PC-3 (cell line): ENCODE results near the gene FEN1. TPM values are rescaled to one million over a fixed set of nuclear protein-coding genes. Genes with fewer than 3 reads are reported as not detected.

Experiments used
- ATAC-seq: fragments of 200-7000 bp; cut with Tn5 transposase; 2 replicates; pipeline ENCODE4 v1.9.1; 2020; ENCODE audit warnings: mild to moderate bottlenecking, moderate library complexity
- BruUV-seq: library from RNA; stranded (reverse); fragments of 400-500 nt; replicated peaks from 2 replicates; lab custom pipeline; 2021; lab: Mats Ljungman, UMichigan
- CTCF ChIA-PET: fragments of 300-600 bp; sonication (Branson Sonifier 250); formaldehyde crosslinking; loops from one replicate; lab custom pipeline; 2022; ENCODE audit warnings: antibody characterized with exemption; lab: Charles Lee
- POLR2A ChIA-PET: fragments of 300-600 bp; sonication (Branson Sonifier 250); formaldehyde crosslinking; loops from one replicate; lab custom pipeline; 2022; ENCODE audit warnings: antibody characterized with exemption; ENCODE audit not compliant: unreplicated experiment; lab: Charles Lee
- DNase-seq: peaks from one replicate; pipeline ENCODE4 v3.0.0-alpha.2; 2015
- H2AFZ ChIP-seq: fragments of 300-600 bp; sonication (generic); 2 replicates; pipeline ENCODE4 v1.6.0; 2016; ENCODE audit warnings: antibody characterized with exemption, low read length
- H3F3A ChIP-seq: fragments of 300-600 bp; sonication (generic); one replicate; pipeline ENCODE4 v1.6.0; 2017; ENCODE audit warnings: antibody characterized with exemption, low read length, control low read depth, mild to moderate bottlenecking; ENCODE audit not compliant: unreplicated experiment
- H3K27ac ChIP-seq: fragments of 300-600 bp; sonication (generic); 2 replicates; pipeline ENCODE4 v1.5.1; 2016; ENCODE audit warnings: mild to moderate bottlenecking, low read length
- H3K27me3 ChIP-seq: fragments of 300-600 bp; sonication (generic); 2 replicates; pipeline ENCODE4 v1.6.1; 2016; ENCODE audit warnings: low read length, mixed read lengths
- H3K36me3 ChIP-seq: fragments of 300-600 bp; sonication (generic); 2 replicates; pipeline ENCODE4 v1.6.1; 2016; ENCODE audit warnings: low read depth, mixed run types, low read length, mixed read lengths
- H3K4me1 ChIP-seq: fragments of 300-600 bp; sonication (generic); 2 replicates; pipeline ENCODE4 v1.5.1; 2016; ENCODE audit warnings: low read length; ENCODE audit not compliant: insufficient read depth
- H3K4me2 ChIP-seq: fragments of 300-600 bp; sonication (generic); 2 replicates; pipeline ENCODE4 v1.6.0; 2016; ENCODE audit warnings: low read length
- H3K4me3 ChIP-seq: fragments of 300-600 bp; sonication (generic); 2 replicates; pipeline ENCODE4 v1.5.1; 2016; ENCODE audit warnings: mild to moderate bottlenecking, low read length, mixed read lengths
- H3K79me2 ChIP-seq: fragments of 300-600 bp; sonication (generic); 2 replicates; pipeline ENCODE4 v1.6.1; 2017; ENCODE audit warnings: low read length, mixed read lengths
- H3K9ac ChIP-seq: fragments of 300-600 bp; sonication (generic); 2 replicates; pipeline ENCODE4 v1.6.0; 2016; ENCODE audit warnings: mild to moderate bottlenecking, low read length
- H3K9me2 ChIP-seq: fragments of 300-600 bp; sonication (generic); replicated peaks from 2 replicates; pipeline ENCODE4 v1.6.1; 2016; ENCODE audit warnings: mixed run types, low read length, mixed read lengths
- H3K9me3 ChIP-seq: fragments of 300-600 bp; sonication (generic); 2 replicates; pipeline ENCODE4 v1.6.1; 2016; ENCODE audit warnings: low read length, mixed read lengths
- H4K20me1 ChIP-seq: fragments of 300-600 bp; sonication (generic); 2 replicates; pipeline ENCODE4 v1.6.1; 2016; ENCODE audit warnings: low read length, mixed read lengths
- CTCF ChIP-seq: fragments of 300-600 bp; sonication (generic); conservative IDR thresholded peaks from 2 replicates; pipeline ENCODE4 v1.5.1; 2017; ENCODE audit warnings: antibody characterized with exemption, low read depth, mild to moderate bottlenecking, low read length
- EZH2 ChIP-seq: fragments of 300-600 bp; sonication (generic); IDR thresholded peaks from one replicate; pipeline ENCODE4 v1.6.1; 2017; ENCODE audit warnings: antibody characterized with exemption, mild to moderate bottlenecking, low read length; ENCODE audit not compliant: unreplicated experiment
- EZH2phosphoT487 ChIP-seq: fragments of 300-600 bp; sonication (generic); IDR thresholded peaks from 2 replicates; pipeline ENCODE4 v1.6.1; 2018; ENCODE audit warnings: mild to moderate bottlenecking, antibody characterized with exemption, low read length, borderline replicate concordance
- intact Hi-C: fragments of 100-400 bp; cut with micrococcal nuclease; formaldehyde crosslinking; loops from 2 replicates; pipeline ENCODE4 v1.9.0; 2023
- total RNA-seq: library from RNA; depleted of rRNA; stranded (reverse); fragments of >200 nt; gene quantifications from 2 replicates; pipeline ENCODE4 v1.2.3, GENCODE V29; 2014

Gene FEN1
- total RNA-seq, 1 experiment from 2014 or later = 132 TPM

- Histone ChIP-seq H2AFZ (0 out of 2 replicates have a peak overlapping the region, but pooled peaks have one; percentile 41), H3K36me3 (no peaks in the 10 kb centered on the region), H3K4me1 (no peaks in the 10 kb centered on the region), H3K79me2 (no peaks in the 10 kb centered on the region), H3K4me3 (no peak overlapping the region), H3K27ac (no peak overlapping the region), H3K27me3 (no peaks in the 10 kb centered on the region), H3F3A (no peaks in the 10 kb centered on the region), H3K9me3 (no peaks in the 10 kb centered on the region), H3K4me2 (no peak overlapping the region), H3K9me2 (no peaks in the 10 kb centered on the region), H3K9ac (no peak overlapping the region), H4K20me1 (no peaks in the 10 kb centered on the region)
- TF ChIP-seq CTCF (no peak), EZH2 (no peak), EZH2phosphoT487 (no peak)
- CTCF ChIA-PET = interaction anchor here (0.6 kb wide), 1 partner anchor 20 kb away, joined by 3 read pairs; no protein-coding TSS in a partner anchor
- intact Hi-C loops = no loop called here
- ATAC-seq (peak; percentile 44), DNase-seq (no peak)
- POLR2A ChIA-PET = no interaction called here
- BruUV-seq = no TSS peak
These were observed 15.2 kb upstream of the FEN1 start for GRCh38 chr11:61777234-61778090.

GRCh38 chr11:61778357-61778886 is 14.3 kb upstream of the FEN1 start:
- no peaks in the 10 kb centered on the region for H3F3A ChIP-seq
- H3K36me3 ChIP-seq = no peaks in the 10 kb centered on the region
- no peaks in the 10 kb centered on the region for H3K27me3 ChIP-seq
- H4K20me1 ChIP-seq = no peaks in the 10 kb centered on the region
- intact Hi-C loops = no loop called here
- no TSS peak for BruUV-seq
- ChIA-PET CTCF (no interaction called here), POLR2A (no interaction called here)
- H3K4me1 ChIP-seq = no peaks in the 10 kb centered on the region
- ATAC-seq (no peak), DNase-seq (no peak)
- H3K9ac ChIP-seq = no peak overlapping the region
- no peaks in the 10 kb centered on the region for H3K9me3 ChIP-seq
- no peak overlapping the region for H2AFZ ChIP-seq
- no peak overlapping the region for H3K27ac ChIP-seq
- no peaks in the 10 kb centered on the region for H3K79me2 ChIP-seq
- no peak overlapping the region for H3K4me3 ChIP-seq
- H3K4me2 ChIP-seq = no peak overlapping the region
- H3K9me2 ChIP-seq = no peaks in the 10 kb centered on the region
- TF ChIP-seq CTCF = no peak
- TF ChIP-seq EZH2 = no peak
- TF ChIP-seq EZH2phosphoT487 = no peak
